Cerebellar nuclear complex (tissue), 1 donor: ENCODE data around the gene FHIT.

ENCODE experiments used
- DNase-seq, 2 experiments: peaks; one replicate each; lab custom pipeline; 2025; lab: John Stamatoyannopoulos, UW

FHIT gene

DNA sequence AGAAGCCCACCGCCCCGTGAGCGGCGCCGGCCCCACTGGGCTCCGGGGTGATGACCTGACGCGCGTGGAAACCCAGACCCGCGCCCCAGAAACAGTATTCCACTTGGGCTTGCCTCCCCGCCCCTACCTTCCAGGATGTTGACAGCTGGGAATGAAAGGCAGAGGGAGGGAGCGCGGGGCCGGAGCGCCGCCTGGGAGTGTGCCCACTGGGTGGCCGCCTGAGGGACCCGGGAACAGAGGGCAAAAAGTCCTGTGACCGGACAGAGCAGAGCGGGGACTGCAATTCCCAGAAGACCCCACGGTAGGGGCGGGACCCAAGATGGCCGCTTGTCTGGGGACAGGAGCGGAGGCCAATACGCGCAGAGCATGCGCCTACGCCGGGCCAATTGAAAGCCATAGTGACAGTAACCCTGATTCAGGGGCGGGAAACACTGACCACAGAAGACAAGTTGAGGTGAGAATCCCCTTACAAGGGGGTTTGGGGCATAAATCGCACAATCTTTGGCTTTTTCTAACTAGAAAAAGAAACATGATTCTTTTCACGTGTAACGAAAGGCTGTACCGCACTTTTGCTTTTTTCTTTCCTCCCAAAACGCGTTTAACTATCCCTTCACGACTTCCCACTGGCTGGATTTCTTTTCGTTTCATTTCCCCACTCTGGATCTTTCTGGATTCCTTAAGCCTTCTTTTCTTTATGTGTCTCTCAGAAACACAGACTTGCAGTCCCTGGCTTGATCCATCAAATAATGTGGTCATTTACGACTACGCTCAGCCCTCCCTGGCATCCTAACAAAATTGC, at the start of gene FHIT:
Gene FHIT (minus strand): TSS at position 279 of the 799 bp plus-strand sequence.
- peak; percentile 38 to 83 for DNase-seq

DNA sequence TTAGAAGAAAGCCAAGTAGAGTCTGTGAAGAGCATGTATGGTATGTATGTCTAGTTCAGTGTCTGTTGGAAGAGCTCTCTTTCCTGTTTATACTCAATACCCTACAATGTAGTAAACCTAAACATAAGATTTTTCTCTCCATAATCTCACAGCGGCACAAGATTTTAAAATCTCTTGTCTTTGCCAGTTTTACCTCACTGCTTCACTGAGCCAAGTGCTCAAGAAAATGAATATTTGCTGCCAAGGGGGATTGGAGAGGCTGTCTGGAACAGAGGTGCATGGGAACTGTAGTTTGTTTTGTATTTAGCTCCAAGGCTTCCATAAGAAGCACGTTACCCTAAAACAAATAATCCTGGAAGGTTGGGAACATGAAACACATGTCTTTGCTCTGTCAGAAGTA, 49.5 kb upstream of the FHIT start:
- DNase-seq = no peak

DNA sequence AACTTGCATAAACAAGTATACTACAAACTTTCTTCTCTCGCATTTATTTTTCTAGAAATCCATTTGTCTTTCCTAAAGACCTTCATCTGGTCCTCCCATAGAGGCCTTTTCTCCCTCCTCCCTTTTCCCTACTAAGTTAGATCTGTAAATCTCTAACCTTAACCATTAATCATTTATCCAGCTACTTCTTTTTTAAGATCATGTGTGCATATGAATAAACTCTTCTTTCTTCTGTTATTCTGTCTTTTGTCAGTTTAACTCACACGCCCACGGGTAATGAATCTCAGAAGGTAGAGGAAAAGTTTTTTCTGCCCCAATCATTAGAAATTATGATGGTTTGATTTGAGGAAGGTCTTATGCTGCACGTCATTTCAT, 48.7 kb upstream of the FHIT start:
- DNase-seq = no peak

DNA sequence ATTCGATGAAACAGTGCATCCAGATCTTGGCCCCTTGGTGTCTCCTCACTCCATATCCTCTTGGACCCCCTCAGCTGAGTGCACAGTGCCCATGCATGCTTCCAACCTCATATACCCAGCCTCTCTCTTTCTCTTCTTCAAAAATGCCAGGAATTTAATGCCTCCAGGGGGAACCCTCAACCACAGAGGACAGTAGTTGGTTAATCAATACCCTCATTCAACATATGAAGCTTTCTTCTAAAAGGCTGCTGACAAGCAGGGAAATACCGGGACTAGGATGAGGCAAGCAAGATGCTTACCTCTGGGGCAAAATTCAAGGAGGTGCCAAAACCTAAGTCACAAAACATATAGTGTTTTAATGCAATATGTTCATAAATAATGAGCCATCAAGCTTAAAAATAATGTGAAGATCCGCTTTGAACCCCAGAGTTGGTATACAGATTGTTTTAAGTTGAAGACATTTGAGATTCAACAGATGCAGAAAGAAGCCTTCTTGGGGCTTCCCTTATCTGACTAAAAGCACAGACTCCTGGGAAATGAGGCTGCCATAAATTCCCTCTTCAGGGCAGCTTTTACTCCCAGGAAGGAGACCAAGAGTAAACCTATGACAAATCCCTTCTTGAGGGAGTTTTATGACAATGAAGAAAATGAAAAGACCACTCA, 48.2 kb upstream of the FHIT start:
- no peak for DNase-seq

DNA sequence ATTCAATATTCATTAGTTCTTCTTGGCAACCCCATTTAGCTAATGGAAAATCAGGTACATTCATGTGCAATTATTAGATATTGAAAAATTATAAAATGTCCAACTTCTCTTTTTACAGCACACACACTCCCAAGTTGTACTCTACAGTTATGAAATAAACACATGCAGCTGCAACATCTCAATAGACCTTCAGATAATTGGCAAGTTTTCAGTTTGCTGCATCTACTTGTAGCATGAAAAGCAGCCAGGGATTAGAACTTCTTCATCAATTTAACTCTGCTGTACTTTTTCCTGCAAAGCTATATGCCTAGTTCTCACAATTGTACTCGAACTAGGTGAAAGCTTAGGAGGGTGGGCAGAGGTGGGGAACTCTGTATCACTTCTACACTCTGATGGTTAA, 46.6 kb upstream of the FHIT start:
- no peak for DNase-seq

DNA sequence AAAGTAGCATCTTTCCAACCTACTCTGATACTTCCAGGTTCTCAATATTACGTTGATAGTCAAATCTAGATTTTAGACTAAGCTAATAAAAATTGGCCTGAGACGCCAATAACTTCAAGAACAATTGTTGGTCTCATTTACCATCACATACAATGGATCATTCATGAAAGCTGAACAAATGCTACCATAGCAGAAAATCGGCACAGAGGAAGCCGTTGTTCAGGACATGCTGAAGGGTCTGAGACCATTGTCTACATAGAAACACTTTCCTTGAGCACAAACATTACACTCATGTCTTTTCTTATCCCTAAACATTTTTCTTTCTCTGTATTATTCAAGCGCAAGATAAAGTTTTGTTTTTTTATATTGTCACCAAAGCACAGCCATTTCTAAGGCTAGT, 37.2 kb upstream of the FHIT start:
- DNase-seq = no peak

DNA sequence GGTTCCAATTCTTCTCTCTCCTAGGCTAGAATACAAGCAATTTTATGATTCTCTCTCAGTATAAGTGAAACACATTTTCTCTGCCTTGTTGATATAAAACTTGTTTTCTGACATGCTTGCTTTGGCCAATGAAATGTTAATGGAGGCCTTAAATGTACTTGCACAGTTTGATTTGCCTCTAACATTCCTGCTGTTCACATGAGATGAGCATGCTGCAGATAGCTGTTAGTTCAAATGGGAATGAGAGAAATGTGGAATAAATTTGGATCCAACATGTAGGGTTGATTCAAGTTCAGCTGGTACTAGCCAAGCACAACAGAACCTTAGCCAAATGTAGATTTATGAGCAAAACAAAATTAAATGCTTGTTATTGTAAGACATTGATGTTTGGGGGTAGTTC, 32.6 kb upstream of the FHIT start:
- DNase-seq = no peak

DNA sequence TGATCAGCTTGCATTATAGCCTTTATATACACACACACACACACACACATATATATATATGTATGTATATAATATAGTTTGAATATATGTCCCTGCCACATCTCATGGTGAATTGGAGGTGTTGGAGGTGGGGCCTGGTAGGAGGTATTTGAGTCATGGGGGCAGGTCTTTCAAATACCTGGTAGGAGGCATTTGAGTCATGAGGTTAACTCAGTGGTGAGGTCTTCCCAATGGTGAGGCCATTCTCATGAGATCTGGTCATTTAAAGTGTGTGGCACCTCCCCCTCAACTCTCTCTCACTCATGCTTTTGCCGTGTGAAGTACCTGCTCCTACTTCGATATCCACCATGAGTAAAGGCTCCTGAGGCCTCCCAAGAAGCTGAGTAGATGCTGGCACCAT, 27.5 kb upstream of the FHIT start:
- no peak for DNase-seq

DNA sequence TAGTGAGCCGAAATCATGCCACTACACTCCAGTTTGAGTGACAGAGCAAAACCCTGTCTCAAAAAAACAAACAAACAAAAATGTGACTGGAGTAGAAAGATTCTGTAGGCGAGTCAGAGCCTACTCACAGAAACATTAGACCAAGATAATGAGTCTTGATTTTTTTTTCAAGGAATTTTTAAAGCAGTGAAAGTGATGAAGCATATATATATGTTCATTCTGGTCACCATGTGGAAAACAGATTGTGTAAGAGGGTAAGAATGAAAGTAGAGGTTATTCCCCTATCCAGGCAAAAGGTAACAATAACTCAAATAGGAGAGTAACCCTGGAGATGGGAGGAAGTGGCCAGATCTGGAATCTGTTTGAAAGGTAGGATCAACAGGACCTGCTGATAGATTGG, 26.2 kb upstream of the FHIT start:
- no peak for DNase-seq

DNA sequence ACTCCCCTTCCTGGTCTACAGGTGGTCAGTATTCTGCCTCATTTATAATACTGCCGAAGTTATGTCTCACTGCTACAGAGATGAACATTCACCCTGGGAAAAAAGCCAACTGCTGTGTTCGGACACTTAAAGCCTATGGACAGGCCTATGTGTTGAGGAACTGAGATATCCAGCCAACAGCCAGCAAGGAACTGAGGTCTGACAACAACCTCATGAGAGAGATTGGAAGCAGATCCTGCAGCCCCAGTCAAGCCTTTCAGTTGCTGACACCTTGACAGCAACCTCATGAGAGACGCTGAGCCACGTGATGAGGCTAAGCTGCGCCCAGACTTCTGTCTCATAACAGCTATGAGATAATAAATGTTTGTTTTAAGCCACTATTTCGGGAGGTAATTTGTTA, 18.2 kb upstream of the FHIT start:
- no peak for DNase-seq

DNA sequence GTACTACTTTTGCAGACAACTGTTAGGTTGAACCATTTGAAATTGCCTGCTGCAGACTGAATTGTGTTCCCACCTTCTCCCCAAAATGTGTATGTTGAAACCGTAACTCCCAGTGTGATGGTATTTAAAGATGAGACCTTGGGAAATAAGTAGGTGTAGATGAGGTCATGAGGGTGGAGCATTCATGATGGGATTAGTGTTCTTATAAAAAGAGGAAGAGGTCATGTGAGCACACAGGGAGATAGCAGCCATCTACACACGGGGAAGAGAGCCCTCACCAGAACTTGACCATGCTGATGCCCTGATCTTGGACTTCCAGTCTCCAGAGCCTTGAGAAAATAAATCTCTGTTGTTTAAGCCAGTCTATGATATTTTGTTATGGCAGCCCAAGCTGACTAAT, 17.4 kb upstream of the FHIT start:
- DNase-seq = no peak

DNA sequence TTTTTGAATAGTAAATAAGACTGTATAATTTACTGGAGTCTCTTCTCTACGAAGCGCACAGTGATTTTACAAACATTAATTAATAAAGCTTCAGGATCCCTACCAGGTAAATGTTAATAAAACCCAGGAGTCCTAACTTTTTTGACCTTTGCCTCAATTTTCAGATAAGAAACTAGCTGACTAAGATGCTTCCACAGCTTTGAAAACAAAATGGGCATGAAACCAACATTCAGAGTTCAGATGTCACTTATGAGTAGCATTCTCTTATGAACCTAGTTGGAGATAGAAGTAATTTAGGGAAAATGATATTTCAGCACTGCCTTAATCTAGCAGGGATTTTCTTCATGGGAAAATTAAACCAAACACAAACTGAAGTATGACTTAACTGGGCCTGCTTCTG, 13.0 kb upstream of the FHIT start:
- DNase-seq = no peak

DNA sequence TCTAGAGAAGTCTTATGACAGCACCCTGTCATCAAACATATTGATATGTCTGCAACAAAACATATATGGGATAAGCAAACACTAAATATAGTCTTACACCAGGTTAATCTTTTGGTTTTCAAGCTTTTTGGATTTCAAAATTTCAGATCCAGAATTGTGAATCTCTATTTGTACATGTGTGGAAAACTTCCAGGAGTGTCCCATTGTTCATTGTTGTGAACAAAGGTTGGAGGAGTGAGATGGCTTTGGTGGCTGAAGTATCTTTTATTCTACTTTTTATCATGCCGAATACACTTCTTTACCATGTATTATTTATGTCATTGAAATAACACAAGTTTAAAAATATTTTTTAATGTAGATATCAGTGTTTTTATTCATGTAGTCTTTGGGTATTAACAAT, 5.9 kb upstream of the FHIT start:
- no peak for DNase-seq

DNA sequence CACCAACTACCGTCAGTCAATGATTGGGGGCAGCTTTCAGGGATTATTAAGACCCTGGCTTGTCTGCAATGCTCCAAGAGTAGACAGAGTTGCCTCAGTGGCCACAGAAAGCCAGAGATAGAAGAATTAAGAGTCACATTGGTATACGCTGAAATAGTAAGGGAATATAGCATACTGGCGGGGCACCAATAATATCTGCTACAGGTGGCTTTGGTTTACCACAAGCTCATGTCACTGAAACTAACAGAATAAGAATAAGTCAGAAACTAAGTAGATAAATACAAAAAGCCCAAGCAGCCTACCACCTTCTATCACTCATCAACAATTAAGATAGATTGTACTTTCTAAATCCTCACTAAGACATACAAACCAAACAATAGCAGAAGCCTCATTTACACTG, 2.5 kb upstream of the FHIT start:
- no peak for DNase-seq

DNA sequence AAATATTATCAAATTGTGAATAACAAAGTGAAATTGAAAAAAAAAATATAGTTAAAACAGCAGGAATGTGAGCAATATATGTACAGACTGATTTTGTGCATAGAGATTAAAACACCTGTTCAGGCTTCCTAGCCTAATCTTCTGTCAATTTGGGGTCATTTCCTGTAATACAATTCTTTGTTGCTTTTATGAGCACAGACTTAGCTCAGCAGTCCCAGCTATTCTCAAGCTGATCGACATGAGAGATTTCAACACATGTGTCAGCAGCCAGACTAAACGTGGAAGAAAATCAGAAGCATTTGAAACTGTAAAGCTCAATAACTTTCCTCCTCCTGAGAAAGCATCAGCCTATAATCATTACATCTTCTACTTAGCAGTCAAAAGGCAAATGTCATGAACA, 1.6 kb upstream of the FHIT start:
- no peak for DNase-seq

DNA sequence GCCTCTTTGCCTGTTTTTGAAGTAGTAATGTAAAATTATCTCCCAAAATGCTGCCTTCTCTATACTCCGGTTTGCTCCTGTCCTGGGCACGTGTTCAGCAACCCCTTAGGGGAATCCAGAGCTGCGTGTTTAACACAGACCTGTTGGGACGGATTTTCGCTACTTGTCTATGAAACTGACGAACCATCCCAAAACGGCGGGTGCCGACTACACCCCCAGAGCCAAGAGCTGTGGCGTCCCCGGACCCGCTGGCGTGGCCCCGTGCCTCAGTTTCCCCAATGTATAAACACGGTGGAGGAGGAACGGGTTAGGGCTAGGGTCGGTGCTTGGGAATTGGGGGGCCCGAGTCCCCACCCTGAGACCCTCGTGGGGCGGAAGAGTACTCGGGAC, 473 bp downstream of the FHIT start:
- no peak for DNase-seq

DNA sequence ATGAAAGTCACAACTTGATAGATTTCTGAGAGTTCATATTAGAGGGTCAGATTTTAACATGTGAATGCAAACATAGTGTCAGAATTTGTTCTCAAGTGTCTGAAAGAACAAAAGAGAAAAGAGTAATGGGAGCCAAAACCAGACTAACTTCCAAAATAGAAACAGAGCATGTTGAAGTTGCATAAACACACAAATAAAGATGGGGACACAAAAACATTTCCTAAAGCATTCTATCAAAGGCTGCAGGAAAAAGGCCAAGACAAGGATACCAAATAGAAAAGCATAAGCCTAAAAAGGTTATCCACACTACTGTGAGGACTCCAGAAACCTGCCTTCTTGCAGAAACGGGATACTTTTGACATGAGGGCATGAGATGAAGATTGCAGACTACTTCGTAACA, 2.8 kb downstream of the FHIT start:
- DNase-seq = no peak

DNA sequence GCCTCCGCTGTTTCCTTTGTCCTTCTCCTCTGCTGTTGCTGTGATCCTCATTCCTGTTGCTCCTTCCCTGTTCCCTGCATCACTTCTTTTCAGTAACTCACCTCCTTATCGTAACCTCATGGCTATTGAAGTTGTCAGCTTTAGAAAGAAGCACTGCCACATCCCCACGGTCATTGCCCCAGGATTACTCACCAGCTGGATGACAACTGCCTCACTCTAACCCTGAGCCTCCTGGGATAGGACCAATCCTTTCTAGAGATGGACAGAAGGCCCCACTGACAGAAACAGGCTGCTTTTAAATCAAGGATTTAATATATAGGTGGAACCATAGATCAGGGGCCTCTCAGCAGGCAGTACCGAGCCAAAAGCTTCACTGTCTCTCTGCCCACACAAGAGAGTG, 4.1 kb downstream of the FHIT start:
- no peak for DNase-seq

DNA sequence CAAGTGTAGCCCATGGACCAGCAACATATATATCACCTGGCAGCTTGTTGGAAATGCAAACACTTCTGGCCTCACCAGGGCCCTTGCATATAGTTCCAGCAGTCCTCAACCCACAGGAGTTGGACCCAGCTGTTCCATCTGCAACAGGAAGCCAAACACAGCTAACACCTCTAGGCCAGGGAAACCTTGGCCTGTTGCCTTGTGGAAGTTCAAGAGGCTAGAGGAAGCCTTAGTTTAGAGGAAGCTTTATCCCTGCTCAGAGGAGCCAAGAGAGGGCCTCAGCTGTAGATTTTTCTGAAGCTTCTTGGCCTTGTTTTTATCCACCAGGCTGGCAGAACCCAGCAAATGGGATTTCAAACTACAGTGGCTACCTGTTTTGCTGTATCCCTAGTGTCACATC, 11.4 kb downstream of the FHIT start:
- DNase-seq = no peak

DNA sequence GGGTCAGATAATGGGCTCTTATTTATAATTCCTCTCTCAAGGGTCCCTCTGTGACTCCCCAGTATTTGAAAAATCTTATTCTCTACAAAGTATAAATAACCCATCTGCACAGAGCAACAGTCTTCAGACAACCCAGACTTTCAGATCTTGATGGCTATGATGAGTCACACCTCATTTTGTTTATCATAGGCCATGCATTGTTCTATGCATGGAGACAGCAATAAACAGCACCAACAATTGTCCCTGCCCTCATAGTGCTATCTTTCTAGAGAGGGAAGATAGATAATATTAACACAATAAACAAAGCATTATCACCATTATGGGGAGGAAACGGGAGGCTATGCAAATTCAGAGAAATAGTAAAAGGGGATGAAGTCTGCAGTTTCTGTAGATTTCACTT, 13.4 kb downstream of the FHIT start:
- DNase-seq = no peak

DNA sequence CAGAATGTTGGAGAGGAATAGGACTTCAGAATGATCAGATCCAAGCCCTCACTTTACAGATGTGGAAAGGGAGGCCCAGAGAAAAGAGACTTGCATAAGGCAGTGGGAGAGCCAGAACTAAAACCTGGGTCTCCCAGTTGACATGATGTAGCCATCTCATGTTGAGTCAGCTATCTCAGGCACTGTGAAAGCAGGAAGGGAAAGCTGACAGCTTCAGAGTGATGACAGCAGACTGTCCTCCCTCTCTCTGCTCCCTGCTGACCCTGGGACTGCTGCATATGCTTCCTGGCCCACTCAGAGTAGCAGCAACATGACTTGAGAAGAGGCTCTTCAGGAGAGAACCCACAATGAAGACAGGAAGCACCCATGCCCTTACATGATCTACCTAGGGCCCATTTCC, 14.7 kb downstream of the FHIT start:
- DNase-seq = no peak

DNA sequence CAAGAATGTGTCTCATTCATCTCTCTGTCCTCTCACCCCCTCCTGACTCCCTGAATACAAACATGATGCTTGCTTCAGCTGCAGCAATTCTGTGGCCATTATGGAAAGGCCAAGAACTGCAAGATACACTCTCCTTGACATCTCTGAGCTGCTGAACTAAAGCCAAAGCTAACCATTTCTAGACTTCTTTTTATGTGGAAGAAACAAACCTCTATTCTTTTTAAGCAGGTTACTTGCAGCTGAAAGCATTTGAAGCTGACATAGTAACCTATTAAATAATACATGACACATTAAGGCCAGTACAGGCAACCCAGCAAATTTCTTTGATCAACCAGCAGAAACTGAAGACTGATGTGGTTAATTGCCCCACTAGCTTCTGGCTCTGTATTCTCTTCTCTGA, 17.5 kb downstream of the FHIT start:
- DNase-seq = no peak

DNA sequence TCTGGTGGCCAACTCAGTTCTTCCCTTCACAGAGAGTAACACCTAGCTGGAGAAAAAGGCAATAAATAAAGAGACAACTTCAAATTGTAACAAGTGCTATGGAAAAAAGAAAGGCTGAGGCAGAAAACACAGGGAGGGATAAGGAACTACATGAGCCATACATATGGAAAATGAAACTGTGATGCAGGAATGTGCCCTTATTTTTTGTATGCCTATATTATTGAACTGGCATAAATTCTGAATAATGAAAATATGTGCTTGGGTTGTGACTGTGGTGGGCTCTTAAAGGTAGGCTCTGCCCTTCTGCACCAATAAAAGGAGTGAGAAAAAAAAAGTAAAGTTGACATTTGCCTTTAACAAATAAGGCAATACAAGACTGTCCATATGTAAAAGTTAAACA, 19.6 kb downstream of the FHIT start:
- no peak for DNase-seq

DNA sequence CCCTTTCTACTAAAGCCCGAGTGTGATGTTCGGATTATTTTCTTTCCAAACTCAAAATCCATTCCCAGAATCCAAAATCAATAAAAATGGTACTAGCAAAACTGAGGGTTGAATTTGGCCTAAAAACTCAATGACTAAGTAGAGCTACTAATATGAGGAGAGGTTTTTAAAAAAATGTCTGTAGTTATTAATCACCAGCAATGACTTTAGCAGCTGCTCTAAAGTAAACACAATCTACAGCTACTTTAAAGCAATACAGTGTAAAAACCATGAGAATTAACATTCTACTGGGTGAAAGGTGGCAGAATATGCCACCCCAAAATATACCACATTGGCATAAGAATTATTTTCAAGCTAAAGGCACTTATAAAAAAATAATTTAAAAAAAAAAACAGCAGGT, 23.5 kb downstream of the FHIT start:
- no peak for DNase-seq
